DND-41 (cell line): ENCODE measurements around the gene RPL7A.
A peak's percentile ranks its signal among the peaks of the same experiment; 100 is the strongest.

Experiments used
- ATAC-seq: fragments of 200-7000 bp; cut with Tn5 transposase; 3 replicates; pipeline ENCODE4 v1.9.1; 2021; ENCODE audit warnings: low read depth; ENCODE audit not compliant: insufficient read depth
- DNase-seq: peaks from one replicate; pipeline ENCODE4 v3.0.0-alpha.2; 2020
- H2AFZ ChIP-seq: 2 replicates; pipeline ENCODE4 v1.6.0; 2012; ENCODE audit warnings: low read depth, low read length
- H3K27ac ChIP-seq: 2 replicates; pipeline ENCODE4 v1.5.1; 2012; ENCODE audit warnings: low read length, inconsistent platforms
- H3K27me3 ChIP-seq: fragments of 200-600 bp; sonication (generic); 2 replicates; pipeline ENCODE4 v1.6.0; 2012; ENCODE audit warnings: low read length, mild to moderate bottlenecking, inconsistent platforms; ENCODE audit not compliant: insufficient read depth, poor library complexity
- H3K36me3 ChIP-seq: 2 replicates; pipeline ENCODE4 v1.5.1; 2012; ENCODE audit warnings: low read length, inconsistent platforms; ENCODE audit not compliant: insufficient read depth
- H3K4me1 ChIP-seq: 2 replicates; pipeline ENCODE4 v1.5.1; 2012; ENCODE audit warnings: mild to moderate bottlenecking, low read length; ENCODE audit not compliant: insufficient read depth
- H3K4me2 ChIP-seq: 2 replicates; pipeline ENCODE4 v1.6.0; 2012; ENCODE audit warnings: mild to moderate bottlenecking, moderate library complexity, low read length, inconsistent platforms; ENCODE audit not compliant: insufficient read depth
- H3K4me3 ChIP-seq, 2 experiments: fragments of 200-600 bp in 1 of 2; shearing (Covaris generic) in 1 of 2; 2 replicates each; pipeline ENCODE4 v1.5.1; 2012 to 2016; ENCODE audit warnings: inconsistent platforms in 2 of 2, low read length in 2 of 2, mild to moderate bottlenecking in 2 of 2, low read depth in 1 of 2, moderate library complexity in 1 of 2
- H3K79me2 ChIP-seq: 2 replicates; pipeline ENCODE4 v1.6.0; 2012; ENCODE audit warnings: low read length, inconsistent platforms; ENCODE audit not compliant: insufficient read depth
- H3K9ac ChIP-seq: 2 replicates; pipeline ENCODE4 v1.6.0; 2012; ENCODE audit warnings: low read depth, mild to moderate bottlenecking, inconsistent platforms, low read length, moderate library complexity
- H3K9me3 ChIP-seq: 2 replicates; pipeline ENCODE4 v1.5.1; 2012; ENCODE audit warnings: low read length, moderate library complexity, mild to moderate bottlenecking, inconsistent platforms; ENCODE audit not compliant: insufficient read depth, severe bottlenecking
- H4K20me1 ChIP-seq: 2 replicates; pipeline ENCODE4 v1.6.0; 2012; ENCODE audit warnings: low read length; ENCODE audit not compliant: insufficient read depth
- CTCF ChIP-seq: IDR thresholded peaks from 2 replicates; pipeline ENCODE4 v1.5.1; 2012; ENCODE audit warnings: borderline replicate concordance, low read length, moderate library complexity, mild to moderate bottlenecking; ENCODE audit not compliant: poor library complexity, severe bottlenecking; ENCODE audit errors: extremely low read depth
- EZH2 ChIP-seq: IDR thresholded peaks from 3 replicates; pipeline ENCODE4 v1.6.1; 2012; ENCODE audit warnings: borderline replicate concordance, low read depth, mild to moderate bottlenecking, moderate library complexity, low read length, inconsistent platforms; ENCODE audit not compliant: severe bottlenecking

RPL7A gene

DNA sequence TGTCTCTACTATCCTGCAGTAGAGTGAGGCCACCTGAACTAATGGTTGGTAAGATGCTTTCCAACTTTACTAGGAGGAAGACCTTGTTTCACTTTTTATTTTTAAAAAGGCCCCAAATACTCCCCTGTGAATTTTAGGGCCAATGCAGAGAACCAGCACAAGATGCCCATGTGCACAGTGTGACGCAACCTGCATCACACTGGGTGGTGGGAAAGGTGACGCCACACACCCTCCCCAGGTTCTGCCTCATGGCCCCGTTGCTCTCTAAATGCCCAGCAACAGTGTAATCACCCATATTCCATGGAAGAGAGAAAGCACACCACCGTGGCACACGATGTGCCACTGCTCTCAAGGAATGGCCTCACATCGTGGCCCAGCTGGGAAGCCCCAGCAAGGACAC, 21.4 kb downstream of the RPL7A start:
- TF ChIP-seq EZH2 = no peak
- no peak for TF ChIP-seq CTCF
- no peak for ATAC-seq

DNA sequence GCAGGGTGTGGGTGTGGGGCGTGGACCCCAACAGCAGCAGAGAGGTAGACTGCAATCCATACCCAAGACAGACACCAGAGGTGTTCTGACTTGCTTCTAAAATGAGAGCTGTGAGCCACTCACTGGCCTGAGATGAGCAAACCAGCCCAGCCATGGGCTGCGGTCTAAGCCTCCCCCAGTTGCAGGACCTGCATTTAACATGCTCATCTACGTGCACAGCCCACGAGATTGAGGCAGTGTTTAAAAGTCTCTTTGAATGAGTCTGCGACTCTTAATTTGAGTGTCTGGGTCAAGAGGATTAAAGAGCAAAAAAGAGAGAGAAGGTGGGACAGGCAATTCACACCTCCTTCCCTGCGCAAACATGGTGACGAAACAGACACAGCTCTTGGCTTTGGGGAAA, 21.9 kb downstream of the RPL7A start:
- peaks cover 26% of the 10 kb centered on the region for H3K4me1 ChIP-seq
- peaks cover 94% of the 10 kb centered on the region for H3K79me2 ChIP-seq
- DNase-seq (no peak), ATAC-seq (no peak)
- no peak for TF ChIP-seq CTCF
- TF ChIP-seq EZH2 = no peak
- H3K27me3 ChIP-seq = no peaks in the 10 kb centered on the region
- H4K20me1 ChIP-seq = peaks cover 83% of the 10 kb centered on the region
- no peak overlapping the region for H3K4me2 ChIP-seq
- no peak overlapping the region for H3K4me3 ChIP-seq
- H3K36me3 ChIP-seq = peaks cover 78% of the 10 kb centered on the region
- no peak overlapping the region for H3K9ac ChIP-seq
- no peak overlapping the region for H2AFZ ChIP-seq
- H3K27ac ChIP-seq = no peak overlapping the region
- H3K9me3 ChIP-seq = no peaks in the 10 kb centered on the region

More for the DNA sequence above, 21.4 kb downstream of the RPL7A start:
- no peak overlapping the region for H3K9ac ChIP-seq
- no peaks in the 10 kb centered on the region for H3K9me3 ChIP-seq
- H4K20me1 ChIP-seq = peaks cover 80% of the 10 kb centered on the region
- no peak overlapping the region for H3K27ac ChIP-seq
- peaks cover 21% of the 10 kb centered on the region for H3K4me1 ChIP-seq
- no peak for DNase-seq
- peaks cover 81% of the 10 kb centered on the region for H3K36me3 ChIP-seq
- H3K4me3 ChIP-seq = no peak overlapping the region
- H2AFZ ChIP-seq = no peak overlapping the region
- H3K79me2 ChIP-seq = peaks cover 89% of the 10 kb centered on the region
- H3K27me3 ChIP-seq = no peaks in the 10 kb centered on the region
- H3K4me2 ChIP-seq = no peak overlapping the region

GRCh38 chr9:133370685-133371084, 22.7 kb downstream of the RPL7A start:
- ATAC-seq = 0 out of 3 replicates have a peak, but pooled peaks have one; percentile 18
- peaks cover 83% of the 10 kb centered on the region for H4K20me1 ChIP-seq
- H3K27me3 ChIP-seq = no peaks in the 10 kb centered on the region
- peaks cover 28% of the 10 kb centered on the region for H3K4me1 ChIP-seq
- no peaks in the 10 kb centered on the region for H3K9me3 ChIP-seq
- no peak overlapping the region for H3K4me3 ChIP-seq
- DNase-seq = no peak
- H2AFZ ChIP-seq = no peak overlapping the region
- H3K79me2 ChIP-seq = peaks cover 99% of the 10 kb centered on the region
- no peak overlapping the region for H3K9ac ChIP-seq
- H3K36me3 ChIP-seq = peaks cover 70% of the 10 kb centered on the region
- H3K27ac ChIP-seq = no peak overlapping the region
- H3K4me2 ChIP-seq = peak overlapping the region; percentile 27; the same call in 1 of the 2 replicates
- TF ChIP-seq CTCF (no peak), EZH2 (no peak)
